Kasumi-1 (cell line): ENCODE data around the gene MACROD1.

ENCODE experiments used
- DNase-seq, 2 experiments: peaks; one replicate each; lab custom pipeline; 2025; lab: John Stamatoyannopoulos, UW

Gene MACROD1

GRCh38 chr11:64013141-64013896 is 152.6 kb downstream of the MACROD1 start:
- no peak for DNase-seq

GRCh38 chr11:64011371-64011770 is 154.5 kb downstream of the MACROD1 start:
- DNase-seq = no peak

- DNase-seq = no peak
These were observed 155.1 kb downstream of the MACROD1 start for GRCh38 chr11:64010783-64011182.

DNA sequence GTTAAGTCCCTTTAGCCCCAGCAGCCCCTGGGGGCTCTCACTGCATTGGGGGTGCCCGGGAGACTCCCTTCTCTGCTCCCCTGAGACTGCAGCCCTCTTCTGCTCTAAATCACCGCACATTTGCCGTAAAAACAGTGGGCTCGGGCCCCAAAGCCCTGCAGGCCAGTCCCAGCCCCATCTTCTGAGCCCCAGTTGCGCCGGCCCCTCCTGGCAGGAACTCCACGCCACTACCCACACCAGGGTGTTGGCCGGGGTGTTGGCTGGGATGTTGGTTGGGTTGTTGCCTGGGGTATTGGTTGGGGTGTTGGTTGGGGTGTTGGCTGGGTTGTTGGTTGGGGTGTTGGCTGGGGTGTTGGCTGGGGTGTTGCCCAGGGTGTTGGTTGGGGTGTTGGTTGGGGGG is 156.2 kb downstream of the MACROD1 start:
- no peak for DNase-seq

DNA sequence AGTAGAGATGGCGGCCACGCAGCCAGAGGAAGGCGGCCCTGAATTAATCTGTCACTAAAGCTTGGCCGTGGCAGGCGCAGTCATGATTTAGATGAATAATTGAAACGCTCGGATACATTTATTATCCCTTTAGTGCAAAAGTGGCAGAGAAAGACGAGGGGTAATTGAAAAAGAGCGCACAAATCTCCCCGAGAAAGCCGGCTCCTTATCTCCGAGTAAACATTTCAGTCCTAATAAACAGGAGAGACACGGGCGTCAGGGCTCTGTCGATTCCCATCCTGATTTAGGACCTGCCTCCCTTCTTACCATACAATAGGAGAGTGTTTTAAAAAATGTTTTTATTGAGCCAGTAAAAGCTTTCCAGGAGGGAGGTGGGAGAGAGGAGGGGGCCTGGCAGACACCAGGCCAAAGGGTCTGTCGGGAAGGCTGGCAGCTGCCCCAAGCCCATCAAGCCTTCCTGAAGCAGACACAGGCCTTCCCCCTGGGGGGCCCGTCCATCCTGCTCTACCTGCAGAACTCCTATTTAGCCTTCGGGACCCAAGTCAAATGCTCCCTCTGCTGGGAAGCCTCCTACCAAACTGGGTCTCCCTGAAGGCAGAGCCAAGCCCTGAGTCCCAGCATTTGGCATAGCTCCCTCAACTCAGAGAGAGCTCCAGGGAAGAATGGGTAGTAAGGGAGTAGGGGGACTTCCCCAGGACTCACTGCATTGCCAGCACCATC is 156.8 kb downstream of the MACROD1 start:
- no peak for DNase-seq

DNA sequence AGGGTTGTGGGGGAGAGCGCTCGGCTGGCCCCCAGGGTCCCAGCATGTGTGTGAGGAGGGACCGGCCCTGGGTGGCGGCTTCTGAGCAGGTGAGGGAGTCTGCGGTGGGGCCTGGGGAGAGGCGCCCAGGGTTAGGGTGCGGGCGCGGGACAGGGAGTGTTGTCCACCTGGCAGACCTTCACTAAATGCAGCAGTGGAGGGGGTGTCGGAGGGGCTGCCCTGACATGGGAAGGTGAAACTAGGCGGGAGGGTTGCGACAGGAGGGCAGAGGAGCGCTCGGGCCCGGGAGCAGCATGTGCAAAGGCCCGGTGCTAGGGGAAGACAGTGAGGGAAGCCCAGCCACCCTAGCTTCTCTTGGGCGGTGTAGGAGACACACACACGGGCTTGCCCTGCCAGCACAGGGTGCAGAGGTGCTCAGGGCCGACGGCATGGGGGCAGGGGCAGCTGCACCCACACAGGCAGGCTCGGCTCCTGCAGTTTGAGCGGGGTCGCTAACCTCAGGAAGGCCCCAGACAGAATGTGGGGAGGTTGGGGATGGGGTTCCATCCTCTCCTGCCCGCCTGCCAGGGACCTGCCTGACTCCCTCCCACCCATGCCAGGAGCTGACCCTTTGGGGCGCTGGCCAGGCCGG is 157.5 kb downstream of the MACROD1 start:
- no peak for DNase-seq

DNA sequence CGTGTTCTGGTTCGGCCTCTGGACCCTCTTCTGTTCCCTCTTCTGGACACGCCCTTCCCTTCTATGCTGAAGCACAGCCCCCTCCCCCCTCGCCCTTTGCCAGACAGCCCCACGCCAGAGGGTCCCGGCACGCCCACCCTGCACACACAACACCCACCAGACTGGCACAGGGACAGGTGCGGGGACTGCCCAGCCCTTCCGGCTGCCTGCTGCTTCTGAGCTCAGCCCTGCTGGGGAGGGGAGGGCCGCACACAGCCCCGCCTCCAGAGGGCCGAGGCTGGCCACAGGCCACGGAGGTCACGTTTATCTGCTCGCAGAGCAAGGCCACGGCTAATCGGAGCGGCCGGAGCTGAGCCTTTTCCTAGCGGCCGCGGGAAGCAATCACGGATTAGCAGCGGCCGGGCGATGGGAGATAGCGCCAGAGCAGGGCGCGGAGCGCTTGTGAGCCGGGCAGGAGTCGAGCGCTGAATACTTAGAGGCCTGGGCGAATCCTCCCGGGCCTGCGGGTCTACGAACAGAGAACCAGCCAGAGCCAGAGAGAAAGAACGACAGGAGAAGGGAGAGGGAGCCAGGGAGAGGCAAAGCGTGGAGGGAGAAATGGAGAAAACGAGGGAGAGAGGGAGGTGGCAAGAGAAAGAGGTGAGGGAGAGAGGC is 158.2 kb downstream of the MACROD1 start:
- no peak for DNase-seq

GRCh38 chr11:64007160-64007628 is 158.7 kb downstream of the MACROD1 start:
- no peak for DNase-seq

- no peak for DNase-seq
These were observed 159.5 kb downstream of the MACROD1 start for GRCh38 chr11:64006398-64006797.

GRCh38 chr11:64005691-64006090 is 160.2 kb downstream of the MACROD1 start:
- DNase-seq = no peak

GRCh38 chr11:64004590-64004984 is 161.3 kb downstream of the MACROD1 start:
- DNase-seq = no peak

DNA sequence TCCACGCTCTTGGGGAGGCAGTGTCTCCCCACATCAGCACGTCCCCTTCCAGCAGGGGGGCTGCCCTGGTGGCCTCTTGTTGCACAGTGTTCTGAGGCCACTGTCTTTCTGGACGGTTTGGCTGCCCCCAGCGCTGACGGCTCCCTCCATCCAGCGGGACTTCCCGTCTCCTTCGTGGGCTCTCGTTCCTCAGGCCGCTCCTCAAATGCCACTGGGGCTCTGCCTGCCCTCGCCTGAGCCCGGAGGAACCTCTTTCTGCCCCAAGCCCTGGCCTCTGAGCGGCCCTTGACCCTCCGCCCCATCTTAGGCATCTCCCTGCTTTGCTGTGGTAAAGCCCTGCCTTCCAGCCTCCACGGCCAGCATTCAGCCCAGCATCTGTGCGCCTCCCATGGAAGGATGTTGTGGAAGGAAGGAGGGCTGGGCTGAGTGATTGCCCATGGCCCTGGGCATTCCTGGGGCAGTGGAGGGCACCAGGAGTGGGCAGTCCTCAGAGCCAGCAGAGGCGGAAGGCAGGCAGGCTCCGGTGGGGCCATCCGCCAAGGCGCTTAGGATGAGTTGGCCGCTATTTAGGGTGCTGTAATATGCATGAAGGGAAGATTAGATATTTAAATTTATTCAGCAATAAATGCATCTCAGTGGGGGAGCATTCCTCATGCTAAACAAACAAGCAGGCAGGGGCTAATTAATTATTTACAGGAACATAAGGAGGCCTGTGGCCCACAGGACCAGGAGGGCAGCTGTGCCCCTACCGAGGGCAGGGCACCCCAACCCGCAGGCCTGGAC is 161.9 kb downstream of the MACROD1 start:
- no peak for DNase-seq

DNA sequence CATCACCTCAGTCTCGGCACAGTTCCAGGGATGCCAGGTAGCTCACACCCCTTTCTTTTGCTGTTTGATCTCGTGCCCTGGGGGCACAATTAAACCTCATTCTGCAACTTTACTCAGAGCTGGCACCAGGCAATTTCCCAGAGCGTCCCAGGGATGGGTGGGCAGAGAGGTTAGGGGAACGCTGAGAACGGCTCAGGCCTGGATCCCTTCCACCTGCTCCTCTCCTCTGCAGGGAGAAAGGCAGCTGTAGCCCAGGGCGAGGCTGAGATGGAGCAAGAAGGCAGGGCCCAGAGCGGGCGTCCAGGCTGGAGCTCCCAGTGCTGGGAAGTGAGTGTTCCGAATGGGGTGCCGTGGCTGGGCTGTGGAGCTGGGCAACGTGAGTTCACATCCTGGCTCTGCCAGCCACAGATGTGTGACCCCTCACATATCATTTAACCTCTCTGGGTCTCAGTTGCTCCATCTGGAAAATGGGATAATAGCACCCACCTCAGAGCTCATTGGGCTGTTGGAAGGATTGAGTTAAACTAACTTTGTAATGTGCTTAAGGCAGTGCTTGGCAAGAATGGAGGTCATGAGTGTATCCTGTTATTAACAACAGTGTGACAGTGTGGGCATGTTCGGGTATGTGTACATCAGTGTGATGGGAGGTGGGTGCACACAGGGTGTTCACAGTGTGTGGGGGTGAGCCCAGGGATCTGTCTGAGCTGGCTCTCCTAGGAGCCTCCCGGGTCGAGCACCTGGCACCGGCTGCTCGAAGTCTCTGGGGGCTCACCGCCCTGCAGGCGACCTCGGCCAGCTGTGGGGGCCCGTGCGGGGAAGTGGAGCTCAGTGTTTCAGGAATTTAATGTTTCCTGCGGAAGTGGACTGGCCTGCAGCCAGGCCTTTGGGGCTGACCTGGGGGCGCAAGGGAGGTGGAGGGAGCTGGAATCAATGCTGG is 164.2 kb downstream of the MACROD1 start:
- peak in 1 of 2 experiments; percentile 14 for DNase-seq

DNA sequence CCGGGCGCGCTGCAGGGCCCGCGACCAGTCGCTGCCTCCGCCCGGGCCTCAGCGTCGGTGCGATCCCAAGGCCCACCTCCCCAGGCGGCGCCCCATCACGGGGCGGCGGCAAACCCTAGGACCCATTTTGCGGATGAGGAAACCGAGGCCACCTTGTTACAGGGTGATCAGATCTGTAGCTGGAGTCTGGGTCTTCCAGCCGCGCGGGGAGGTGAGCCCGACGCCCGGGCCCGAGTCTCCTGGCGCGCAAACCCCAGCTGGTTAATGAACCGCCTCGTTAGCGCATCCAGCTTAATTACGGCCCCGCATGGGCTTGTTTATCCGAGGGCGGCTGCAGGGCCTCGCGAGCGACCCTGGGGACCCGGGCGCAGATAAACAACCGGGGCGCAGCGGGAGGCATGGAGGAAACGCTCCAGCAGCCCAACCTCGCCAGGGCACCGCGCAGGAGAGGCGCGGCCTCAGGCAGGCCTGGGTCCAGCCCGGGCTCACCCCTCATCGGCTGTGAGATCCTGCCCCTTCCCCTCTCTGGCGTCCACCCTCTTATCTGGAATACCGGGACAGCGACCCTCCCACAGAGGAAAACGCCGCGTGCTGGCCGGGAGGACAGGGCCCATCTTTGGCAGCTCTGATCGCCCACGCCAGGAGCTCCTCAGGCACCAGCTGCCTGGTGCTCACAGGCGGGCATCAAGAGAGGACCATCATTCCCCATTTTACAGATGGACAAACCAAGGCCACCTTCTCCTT is 165.0 kb downstream of the MACROD1 start:
- no peak for DNase-seq

DNA sequence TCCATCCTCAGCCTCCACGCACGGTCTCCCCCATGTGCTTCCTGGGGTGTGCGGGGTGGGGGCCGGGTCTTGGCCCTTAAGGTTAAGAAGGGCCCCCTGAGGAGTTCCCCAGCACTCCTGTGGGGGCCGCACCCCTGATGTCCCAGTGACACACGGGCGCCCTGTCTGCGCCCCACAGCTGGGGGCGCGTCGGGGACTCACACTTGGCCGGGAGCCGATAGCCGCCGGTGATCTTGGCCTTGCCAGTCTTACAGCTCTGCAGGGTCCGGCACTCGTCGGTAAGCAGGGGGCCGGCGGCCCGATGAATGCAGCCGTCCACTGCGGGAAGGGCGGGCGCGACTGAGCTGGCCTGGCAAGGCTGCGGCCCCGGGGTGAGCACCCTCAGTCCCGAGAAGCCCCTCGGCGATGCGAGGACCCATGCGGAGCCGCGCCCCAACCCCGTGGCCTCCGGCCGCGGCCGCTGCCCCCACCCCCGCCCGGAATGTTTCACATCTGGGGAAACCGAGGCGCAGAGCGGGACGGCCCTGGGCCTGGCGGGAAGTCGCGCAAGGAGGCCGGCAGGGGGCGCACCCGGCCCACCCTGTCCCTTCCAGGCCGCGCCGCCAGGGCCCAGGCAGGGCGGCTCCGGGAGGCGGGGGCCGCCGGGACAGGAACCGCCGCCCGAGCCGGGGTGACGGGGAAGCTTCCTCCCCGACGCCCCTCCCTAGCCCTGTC is 165.7 kb downstream of the MACROD1 start:
- peak; percentile 39 to 42 for DNase-seq

- no peak for DNase-seq
These were observed 166.4 kb downstream of the MACROD1 start for GRCh38 chr11:63999349-64000025.

GRCh38 chr11:63998558-63999348 is 167.2 kb downstream of the MACROD1 start:
- no peak for DNase-seq
